Astrocyte of the hippocampus (primary cell): ENCODE results near the gene FBXL13.
"Not testable (repeated sequence)": the region's sequence is repeated elsewhere in the genome, so short reads cannot be mapped to it uniquely, and the experiment has no call there.

Source experiments
- DNase-seq: peaks from one replicate; pipeline ENCODE4 v3.0.0; 2011; ENCODE audit warnings: low read depth, low spot score

The FBXL13 gene

DNA sequence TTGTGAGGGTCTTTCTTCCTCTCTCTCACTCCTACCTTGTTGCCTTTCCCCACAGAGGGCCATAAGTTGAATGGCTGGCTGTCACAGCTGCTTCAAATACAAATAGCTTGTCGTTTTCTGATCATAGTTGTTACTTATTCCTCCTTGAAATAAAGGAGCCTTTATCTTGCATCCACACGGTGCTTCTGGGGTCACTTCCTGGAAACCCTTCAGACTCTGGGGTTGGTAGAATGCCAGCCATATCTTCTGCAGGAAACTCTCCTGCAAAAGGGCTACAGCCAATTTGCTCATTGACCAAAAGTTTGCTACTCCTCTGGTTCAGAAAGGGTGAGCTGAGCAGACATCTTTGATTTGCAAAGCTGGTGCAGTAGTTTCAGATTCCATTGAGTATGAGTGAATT lies 255.4 kb downstream of the FBXL13 start:
- DNase-seq: no peak

DNA sequence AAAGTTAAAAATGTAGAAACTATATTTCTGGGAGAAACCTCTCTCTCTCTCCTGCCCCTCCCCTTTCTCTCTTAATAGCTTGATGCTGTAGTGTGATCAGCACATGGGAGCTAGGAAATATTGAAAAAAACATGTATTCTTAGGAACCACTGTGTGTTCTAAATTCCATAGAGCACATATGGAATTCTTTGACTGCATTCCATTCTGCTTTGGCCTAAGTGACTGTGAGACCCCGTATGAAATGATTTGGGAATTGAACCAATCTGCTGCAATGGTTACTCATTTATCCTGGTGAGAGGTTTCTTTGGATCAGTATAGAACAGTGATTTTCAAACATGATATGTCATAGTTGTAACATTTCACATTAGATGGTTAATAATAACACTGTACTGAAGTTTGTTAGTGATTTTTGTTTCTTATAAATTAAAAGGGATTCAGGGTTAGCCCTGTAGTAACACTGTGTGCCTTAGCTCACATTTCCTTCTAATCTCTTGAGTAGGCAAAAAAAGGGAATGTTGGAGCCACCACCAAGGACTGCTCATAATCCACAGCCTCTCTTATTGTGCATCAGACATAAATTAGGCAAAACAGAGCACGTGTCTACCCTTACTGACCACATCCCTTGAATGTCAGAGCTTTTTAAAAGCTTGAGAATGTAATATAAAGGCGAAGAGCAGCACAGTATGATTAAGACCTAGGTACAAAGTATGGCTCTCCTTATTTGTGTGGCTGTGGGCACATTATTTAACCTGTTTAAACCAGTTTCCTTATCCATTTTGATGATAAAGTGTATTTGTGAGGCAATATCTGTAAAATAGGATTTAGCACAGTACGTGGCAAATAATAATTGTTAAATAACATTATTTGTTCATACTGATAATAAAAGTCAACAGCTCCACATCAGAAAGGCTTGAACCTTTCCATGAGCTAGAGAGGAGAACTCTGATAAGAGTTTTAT lies 256.7 kb downstream of the FBXL13 start:
- no peak for DNase-seq

DNA sequence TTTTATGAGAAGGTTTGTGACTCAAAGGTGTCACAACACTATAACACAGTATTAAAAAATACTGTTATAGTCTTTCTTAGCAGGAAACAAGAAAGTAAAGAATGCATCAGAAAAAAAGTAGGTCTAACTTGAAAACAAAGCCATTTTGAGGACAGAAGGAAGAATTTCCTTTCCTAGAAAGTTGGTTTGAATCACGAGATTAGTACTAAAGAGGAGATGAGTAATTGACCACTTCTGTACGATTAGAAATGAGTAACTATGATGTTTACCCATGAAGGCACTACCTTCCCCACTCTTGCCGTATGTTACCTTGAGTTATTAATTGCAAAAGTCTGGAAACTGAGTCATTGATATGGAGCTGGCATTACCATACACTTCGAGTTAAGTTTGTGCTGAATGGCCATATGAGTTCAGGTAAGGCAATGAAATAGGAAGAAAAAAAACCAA lies 260.5 kb downstream of the FBXL13 start:
- peak; percentile 37 for DNase-seq

DNA sequence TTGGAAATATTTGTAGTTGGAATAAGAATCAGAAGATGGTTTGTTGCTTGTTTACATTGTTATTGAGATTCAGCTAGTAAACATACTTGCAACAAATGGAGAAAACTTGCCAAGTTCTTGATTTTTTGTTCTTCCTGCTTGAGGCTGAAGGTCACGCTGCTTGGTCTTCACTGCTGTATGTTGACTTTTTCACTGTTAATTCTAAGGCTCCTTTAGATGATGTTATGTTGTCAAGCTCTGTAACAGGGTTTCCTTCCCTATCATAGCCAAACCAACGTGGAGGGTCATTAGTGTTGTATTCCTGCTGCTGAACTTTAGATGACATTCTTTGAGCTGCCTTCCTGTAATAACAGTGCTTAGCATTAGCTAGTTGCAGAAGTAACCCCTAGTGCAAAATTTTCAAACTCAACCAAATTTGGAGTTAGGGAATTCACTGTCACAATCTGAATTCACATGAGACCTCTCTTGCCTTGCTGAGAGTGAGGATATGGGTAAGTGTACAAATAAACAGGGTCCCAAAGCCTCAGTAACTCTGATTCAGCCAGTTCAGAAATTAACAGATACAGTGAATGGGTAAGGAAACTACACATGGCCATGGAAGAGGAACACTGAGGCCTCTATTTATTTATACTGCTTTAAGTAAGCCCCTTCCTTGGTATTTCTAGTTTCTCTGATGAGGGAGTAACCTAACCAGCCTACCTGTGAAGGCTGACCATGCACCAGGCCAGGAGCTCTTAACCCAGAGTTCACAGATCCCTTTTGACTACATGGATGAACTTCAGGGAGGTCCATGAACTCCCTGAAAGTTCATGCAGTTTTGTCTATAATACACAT lies 261.2 kb downstream of the FBXL13 start:
- DNase-seq: no peak

DNA sequence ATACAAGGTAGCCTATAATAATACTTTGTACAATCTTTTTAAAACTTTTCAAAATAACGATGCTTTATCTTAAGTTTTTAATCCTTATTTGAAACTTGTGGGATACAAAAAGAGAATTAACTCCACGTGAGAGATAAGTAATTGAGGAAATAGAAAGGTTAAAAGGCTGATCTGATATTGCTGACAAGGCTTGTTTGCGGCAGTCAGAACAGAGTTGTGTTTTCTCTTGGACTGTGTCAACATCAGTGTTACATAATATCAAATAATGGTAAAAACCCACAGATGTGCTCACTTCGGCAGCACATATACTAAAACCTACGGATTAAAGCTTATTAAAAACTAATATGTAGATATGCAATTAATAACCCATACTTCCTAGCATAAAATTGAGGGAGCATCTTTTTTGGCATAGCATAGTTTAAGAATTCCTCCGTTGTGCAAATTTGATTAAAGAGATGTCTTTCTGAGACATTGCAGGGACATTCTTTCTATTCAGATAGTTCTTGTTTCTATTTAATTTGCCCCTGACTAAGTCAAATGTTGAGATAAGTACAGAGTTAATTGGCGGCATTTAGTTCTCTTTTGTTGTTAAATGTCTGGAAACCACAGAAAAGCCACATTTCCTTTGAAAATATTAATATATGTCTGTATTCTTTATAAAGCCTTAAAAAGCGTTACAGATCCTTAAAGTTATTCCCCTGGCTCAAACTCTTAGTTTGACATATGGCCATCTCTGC lies 262.5 kb downstream of the FBXL13 start:
- no peak for DNase-seq

DNA sequence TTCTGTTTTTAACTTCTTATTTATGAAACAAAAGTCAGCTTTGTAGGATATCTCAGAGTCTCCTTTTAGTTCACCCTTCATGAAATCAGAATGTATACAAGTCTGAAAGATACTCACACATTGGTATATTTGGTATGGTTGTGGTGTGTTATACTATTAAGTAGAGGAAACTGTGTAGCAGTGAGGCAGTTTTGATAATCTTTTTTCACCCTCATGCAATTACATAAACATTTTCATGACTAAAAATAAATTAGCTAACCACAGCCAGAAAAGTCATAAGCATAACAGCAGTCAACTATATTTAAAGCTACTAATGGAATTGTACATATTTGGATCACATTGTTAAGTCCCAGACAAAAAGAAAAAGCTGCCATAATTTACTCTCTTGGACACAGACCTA lies 263.7 kb downstream of the FBXL13 start:
- no peak for DNase-seq

DNA sequence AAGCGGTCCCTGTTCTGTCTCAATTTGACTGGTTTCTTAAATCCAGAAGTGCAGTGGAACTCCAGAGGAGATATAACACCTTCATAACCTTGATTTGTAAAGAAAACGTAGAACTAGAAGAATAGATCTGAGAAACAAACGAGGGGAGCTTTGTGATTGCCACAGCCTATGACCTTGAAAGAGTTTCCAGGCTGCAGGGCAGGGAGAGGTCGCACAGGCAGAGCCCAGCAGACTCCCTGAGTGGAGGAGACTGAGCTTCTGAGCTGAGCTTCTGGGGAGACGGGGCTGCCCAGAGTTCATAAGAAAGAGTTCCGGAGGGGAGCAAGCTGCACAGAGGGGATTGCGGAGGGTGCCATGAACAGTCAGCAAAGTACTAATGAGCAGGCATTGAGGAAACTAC lies 268.0 kb downstream of the FBXL13 start:
- DNase-seq: no peak

DNA sequence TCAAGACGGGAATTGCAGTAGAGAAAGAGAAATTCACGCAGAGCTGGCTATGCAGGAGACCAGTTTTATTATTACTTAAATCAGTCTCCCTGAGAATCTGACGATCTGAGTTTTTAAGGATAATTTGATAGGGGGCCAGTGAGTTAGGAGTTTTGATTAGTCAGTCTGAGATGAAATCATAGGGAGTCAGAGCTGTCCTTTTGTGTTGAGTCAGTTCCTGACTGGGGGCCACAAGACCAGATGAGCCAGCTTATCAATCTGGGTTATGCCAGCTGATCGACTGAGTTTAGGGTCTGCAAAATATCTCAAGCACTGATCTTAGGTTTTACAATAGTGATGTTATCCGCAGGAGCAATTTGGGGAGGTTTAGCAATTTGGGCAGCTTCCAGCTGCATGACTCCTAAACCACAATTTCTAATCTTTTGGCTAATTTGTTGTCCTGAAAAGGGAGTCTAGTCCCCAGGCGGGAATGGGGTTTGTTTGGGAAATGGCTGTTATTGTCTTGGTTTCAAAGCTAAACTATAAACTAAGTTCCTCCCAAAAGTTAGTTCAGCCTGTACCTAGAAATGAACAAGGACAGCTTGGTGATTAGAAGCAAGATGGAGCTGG lies 278.5 kb downstream of the FBXL13 start:
- DNase-seq: not testable (repeated sequence)

DNA sequence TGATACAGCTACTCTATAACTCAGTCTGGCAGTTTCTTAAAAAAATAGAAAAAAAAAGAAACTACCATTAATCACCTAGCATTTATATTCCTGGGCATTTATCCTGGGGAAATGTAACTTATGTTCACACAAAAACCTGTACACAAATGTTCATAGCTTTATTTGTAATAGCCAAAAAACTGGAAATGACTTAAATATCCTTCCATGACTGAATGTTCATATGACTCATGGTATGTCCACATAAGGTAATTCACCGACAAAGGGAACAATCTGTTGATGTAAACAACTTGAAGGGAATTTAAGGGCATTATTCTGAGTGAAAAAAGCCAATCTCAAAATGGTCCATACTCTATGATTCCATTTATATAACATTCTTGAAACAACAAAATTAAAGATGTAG lies 280.0 kb downstream of the FBXL13 start:
- not testable (repeated sequence) for DNase-seq

DNA sequence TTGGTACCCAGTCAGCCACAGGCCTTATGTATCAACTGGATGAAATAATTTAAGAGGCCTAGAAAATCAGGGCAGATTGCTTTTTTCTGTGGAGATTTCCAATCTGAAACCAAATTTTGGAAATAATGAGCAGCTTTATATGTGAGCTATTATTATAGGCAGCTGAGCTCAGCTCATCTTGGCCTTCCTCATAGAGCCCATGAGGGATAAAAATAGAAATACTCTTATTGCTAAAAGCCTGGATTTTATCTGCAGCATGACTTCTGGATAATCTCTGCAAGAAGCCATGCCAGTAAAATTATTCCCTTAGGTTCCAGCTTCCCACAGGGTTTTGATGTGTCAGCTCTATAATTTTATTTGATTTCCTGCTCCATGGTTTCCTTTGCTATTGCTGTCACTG lies 282.8 kb downstream of the FBXL13 start:
- not testable (repeated sequence) for DNase-seq

DNA sequence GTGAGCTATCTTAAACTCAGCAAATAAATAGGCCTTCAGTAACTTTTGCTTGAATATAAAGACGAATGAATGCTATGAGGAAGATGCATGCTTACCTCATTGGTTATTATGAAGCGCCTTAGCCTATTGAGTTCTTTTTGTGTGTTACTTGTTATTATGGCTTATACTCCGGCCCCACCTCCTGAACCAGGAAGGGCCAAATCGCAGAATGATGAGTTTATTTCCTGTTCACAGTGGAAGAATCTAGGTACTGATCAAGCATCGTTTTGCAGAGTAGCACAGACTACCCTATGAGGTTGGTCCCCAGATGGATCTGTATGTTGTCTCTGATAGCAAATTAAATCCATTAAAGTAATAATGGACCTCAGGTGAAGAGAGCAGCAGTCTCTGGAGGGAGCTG lies 283.2 kb downstream of the FBXL13 start:
- not testable (repeated sequence) for DNase-seq

DNA sequence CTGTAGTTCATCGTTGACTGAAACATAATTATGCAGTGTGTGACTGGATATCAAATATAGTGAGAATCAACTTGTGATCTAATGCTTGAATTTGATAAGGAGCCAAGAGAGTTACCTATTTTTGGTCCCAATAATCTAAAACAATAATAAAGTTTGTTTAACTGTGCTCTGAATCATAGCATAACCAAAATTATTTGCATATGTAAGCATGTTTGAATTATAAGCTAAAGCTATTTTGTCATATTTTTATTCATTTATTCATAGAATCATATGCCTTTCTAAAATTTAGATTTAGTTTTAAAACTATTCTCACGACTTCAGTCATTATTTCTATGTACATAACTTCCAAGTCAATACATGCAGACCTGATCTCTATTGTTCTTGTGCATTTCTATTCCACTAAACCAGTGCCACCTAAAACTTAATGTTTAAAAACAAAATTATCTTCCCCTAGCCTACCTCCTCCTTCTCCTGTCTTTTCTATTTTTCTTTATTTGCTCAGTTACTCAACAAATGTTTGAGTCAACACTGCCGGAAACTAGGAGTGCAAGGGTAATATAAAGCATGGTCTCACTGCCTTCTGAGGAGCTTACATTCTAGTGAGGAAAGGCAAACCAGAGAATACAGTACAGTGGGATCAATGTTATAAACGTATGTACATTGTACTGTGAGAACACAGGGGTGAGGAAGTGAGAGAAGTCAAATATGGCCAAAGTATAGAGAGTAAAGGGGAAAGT lies 284.1 kb downstream of the FBXL13 start:
- DNase-seq: not testable (repeated sequence)

DNA sequence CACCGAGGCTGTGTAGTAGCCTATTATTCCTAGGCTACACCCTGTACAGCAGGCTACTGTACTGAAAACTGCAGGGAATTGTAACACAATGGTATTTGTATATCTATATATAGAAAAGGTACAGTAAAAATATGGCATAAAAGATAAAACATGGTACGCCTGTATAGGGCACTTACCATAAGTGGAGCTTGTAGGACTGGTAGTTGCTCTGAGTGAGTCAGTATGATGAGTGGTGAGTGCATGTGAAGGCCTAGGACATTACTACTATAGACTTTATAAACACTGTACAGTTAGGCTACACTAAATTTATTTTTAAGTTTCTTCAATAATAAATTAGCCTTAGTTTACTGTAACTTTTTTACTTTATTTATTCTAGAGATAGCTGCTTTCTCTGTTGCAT lies 285.8 kb downstream of the FBXL13 start:
- not testable (repeated sequence) for DNase-seq

DNA sequence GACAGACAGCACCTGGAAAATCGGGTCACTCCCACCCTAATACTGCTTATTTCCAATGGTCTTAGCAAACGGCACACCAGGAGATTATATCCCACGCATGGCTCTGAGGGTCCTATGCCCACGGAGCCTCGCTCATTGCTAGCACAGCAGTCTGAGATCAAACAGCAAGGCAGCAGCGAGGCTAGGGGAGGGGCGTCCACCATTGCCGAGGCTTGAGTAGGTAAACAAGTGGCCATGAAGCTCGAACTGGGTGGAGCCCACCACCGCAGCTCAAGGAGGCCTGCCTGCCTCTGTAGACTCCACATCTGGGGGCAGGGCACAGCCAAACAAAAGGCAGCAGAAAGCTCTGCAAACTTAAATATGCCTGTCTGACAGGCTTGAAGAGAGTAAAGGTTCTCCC lies 293.7 kb downstream of the FBXL13 start:
- DNase-seq: not testable (repeated sequence)

DNA sequence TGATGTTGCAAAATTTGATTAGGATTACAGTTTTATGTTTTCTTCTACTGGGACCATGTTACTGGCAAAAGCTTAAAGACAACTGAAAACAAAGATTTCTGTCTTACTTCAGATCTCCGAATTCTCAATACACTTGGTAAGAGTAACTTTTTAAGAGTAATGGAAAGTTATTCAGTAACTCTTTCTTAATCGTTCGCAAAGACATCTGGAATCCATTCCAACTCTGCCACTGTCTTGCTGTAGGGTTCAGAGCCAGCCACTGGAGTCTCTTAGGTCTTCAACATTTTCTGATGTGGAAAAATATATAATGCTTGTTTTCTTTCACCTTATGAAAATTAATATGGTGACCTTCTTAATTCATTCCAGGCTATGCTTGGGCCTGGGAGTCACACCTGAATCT lies 295.9 kb downstream of the FBXL13 start:
- not testable (repeated sequence) for DNase-seq

DNA sequence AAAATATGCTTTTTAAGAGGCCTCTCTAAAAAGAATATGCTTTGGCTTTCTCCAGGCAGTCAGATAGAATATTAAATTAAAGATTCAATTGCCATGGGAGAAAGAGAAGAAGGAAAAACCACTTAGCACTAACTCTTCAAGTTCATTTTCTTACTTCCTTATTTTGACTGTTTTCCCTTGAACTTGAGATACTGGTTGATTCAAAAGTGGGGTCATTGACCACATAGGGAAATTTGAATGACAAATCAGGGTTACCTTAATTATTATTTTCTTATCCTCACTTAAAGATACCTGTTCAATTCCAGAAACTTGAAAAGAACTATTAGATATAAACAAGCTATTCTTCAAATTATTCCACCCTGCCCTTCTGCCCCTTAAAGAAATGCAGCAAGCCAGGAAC lies 298.4 kb downstream of the FBXL13 start:
- not testable (repeated sequence) for DNase-seq

DNA sequence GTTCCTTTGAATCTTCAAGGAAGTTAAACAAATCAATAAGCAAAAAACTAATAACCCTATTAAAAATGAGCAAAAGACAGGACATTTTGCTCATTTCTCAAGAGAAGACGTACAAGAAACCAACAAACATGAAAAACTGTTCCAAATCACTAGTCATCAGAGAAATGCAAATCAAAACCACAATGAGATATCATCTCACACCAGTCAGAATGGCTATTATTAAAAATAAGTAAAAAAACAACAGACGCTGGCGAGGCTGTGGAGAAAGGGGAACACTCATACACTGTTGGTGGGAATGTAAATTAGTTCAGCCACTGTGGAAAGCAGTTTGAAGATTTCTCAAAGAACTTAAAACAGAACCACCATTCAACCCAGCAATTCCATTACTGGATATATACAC lies 304.1 kb downstream of the FBXL13 start:
- peak; percentile 31 for DNase-seq

DNA sequence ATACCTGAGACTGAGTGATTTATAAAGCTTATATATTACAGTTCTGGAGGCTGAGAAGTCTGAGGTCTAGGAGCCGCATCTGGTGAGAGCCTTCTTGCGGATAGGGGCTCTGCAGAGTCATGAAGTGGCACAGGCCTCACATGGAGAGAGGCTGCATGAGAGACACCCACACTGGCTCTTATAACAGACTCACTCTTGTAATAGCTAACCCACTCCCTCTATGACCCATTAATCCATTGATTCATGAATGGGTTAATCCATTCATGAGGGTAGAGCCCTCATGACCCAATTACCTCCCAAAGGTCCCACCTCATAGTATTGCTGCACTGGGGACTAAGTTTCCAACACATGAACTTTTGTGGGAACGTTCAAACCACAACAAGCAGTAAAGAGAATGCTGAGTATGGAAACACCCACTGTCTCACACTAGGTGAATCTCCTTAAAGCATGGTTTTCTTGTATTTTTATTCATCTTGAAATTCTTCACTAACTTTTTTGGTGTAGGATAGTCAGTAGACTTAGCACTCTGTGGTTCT lies 304.9 kb downstream of the FBXL13 start:
- DNase-seq: peak; percentile 7

DNA sequence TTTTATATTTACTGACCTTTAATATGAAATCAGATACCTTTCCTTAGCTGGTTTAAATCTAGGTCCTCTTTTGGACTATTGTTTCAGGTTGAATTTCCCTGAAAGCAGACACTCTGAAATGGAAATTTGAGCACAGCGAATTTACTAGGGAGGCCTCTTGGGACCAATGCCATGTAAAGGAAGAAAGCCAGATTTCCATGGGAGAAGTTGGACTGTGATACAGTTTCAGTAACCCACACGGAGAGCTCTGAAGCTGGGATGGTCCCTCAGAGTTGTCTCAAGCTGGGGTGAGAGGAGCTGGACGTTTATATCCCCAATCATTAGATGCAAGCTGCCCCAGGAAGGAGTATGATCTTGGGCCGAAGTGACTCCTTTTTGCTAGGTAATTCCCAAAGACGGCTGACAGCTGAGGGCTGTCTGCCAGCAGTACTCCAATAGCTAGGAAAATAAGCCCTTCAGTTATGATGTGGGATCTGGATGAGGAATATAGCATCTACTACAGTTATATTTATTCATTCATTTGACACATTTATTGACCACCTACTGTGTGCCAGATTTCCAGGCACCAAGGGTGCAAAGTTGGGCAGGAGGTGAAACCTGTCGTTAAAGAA lies 311.2 kb downstream of the FBXL13 start:
- DNase-seq: peak; percentile 11
